CD4-positive, alpha-beta T cell treated with Interleukin-15 for 4 hours (primary cell): Measurements from ENCODE around the gene AADACL2.

Experiments used
- DNase-seq: peaks from one replicate; pipeline ENCODE4 v3.0.0-alpha.2; 2020; ENCODE audit warnings: low spot score

Gene AADACL2

GRCh38 chr3:151804267-151804666 is 70.5 kb downstream of the AADACL2 start:
- no peak for DNase-seq

GRCh38 chr3:151806838-151807237 is 73.1 kb downstream of the AADACL2 start:
- DNase-seq, result no peak
